GM18505 (cell line): ENCODE measurements around the gene DMAP1.
"Not testable (repeated sequence)": the region's sequence is repeated elsewhere in the genome, so short reads cannot be mapped to it uniquely, and the experiment has no call there.

Experiments
- ATAC-seq: cut with Tn5 transposase; IDR thresholded peaks from one replicate; pipeline ENCODE4 v1.9.1; 2021; ENCODE audit not compliant: unreplicated experiment
- POLR2A ChIP-seq: IDR thresholded peaks from 4 replicates; pipeline ENCODE4 v1.6.1; 2011; ENCODE audit warnings: borderline replicate concordance; ENCODE audit not compliant: insufficient read depth, insufficient read length; ENCODE audit errors: extremely low read depth

Gene DMAP1, protein sequence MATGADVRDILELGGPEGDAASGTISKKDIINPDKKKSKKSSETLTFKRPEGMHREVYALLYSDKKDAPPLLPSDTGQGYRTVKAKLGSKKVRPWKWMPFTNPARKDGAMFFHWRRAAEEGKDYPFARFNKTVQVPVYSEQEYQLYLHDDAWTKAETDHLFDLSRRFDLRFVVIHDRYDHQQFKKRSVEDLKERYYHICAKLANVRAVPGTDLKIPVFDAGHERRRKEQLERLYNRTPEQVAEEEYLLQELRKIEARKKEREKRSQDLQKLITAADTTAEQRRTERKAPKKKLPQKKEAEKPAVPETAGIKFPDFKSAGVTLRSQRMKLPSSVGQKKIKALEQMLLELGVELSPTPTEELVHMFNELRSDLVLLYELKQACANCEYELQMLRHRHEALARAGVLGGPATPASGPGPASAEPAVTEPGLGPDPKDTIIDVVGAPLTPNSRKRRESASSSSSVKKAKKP

DNA sequence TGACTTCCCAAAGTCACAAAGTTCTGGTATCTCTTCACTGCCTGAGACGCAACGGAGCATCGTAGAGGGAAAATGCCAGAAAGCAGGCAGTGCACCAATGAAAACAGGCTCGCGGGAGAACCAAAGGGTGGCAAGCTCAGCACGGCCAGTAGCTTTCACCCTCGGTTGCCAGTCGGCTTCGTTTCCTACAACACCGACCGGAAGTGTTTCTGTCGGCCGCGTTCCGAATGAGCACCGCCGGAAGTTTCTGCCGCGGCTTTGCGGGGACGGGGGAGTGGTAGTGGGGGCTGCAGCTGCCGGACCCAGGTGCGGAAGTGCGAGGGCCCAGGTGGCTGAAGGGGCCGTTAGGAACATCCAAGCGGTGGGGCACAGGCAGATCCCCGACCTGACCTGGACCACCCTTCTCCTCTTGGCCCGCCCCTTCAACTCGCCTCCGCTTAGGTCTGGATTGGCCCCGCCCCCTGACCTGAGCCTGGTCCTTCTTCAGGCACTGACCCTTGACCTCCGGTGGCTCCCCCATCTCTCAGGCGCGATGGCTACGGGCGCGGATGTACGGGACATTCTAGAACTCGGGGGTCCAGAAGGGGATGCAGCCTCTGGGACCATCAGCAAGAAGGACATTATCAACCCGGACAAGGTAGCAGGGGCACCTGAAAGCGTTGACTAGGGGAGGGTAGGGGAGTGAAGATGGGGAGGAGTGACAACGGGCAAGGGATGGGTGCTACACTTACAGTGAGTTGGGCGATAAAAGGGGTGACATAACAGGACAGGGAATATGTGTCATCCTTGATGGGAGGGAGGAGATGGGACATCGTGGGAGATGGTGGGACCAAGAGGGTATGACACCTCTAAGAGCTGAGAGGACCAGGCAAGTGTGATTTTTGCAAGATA, at the start of gene DMAP1:
DMAP1 (plus strand) TSS at position 250 of the 891 bp plus-strand sequence; CDS start at position 533, 283 bp downstream.
- peak; percentile 70 for TF ChIP-seq POLR2A
- peak; percentile 60 for ATAC-seq

DNA sequence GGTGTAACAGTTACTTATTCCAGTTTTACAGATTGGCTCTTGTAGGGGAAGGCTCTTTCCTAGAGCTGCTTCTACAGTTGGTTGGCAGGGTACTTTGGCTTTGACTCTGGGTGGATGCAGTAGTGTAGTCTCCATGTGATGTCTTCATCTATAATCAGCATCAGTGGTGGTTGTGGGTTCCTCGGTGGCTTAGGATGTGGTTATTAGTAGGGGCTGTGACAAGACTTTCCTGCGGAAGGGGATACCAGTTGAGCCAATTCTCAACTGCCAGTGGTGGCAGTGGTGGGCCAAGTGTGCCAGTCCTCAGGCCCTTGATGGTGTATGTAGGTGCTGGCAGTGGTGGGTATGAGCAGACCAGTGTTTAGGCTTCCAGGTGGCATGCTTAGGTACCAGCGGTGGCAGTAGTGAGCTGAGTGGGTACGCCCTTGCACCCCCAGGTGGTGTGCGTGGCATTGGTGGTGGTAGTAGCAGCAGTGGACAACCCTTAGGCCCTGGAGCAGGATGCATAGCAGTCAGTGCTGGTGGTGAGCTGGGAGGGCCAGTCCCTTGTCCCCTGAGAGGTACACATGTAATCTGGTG, 44.7 kb upstream of the DMAP1 start:
- no peak for TF ChIP-seq POLR2A
- no peak for ATAC-seq

DNA sequence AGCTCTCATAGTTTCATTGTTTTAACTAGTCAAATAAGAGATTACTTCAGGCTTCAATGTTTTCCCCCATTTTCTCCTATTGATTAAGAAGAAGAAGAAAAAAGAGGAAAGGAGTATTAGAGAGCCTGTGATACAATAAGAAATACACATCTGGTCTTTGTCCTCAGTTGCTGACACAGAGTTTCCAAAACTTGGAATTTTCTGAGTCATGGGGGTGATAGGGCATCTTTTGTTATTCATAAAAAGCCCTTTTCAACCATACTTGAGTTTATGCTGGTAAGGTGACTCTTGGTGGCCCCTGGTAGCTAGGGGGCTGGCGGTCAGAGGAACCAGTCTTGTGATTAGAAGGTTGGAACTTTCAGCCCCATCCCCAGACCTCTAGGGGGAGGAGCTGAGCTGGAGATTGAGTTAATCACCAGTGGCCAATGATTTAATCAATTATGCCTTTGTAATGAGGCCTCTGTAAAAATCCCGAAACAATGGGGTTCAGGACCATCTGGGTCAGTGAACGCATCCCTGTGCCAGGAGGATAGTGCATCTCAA, 42.9 kb upstream of the DMAP1 start:
- no peak for TF ChIP-seq POLR2A

DNA sequence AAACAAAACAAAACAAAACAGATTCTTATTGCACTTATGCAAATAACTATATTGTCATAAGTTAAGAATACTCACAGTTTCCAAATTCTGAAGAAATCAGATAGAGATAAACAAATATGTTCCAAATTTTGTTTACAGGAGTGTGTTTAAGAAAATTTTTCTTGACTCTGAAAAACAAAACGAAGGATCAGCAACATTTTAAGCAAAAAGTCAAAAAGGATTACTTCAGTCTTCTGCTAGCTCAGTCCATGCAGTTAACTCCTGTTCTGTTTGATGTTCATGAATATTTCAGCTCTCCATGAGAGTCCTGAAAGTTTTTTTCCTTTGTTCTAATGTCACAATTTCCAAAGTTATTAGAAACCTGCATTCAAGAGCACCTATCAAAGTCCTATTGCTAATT, 38.6 kb upstream of the DMAP1 start:
- no peak for ATAC-seq
- no peak for TF ChIP-seq POLR2A

More for the DNA sequence above, 42.9 kb upstream of the DMAP1 start:
- ATAC-seq, result no peak

DNA sequence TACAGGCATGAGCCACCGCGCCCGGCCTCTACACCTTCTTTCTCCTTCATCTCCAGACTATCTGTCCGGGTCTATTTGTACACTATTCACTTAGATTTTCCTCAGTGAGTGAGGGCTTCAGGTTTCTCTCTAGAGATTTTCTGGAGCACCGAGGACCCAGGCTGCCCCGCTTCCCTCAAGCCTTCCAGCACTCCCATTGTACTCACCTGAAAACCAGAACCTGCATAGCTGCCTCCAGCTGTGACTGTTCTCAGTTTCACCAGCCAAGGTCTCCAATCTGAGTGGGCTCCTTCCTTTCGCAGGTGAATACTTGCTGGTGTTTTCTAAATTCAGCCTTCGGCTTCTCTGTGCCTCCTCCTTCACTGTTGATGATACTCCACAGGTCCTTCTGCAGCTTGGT, 12.9 kb upstream of the DMAP1 start:
- no peak for ATAC-seq
- TF ChIP-seq POLR2A, result no peak

DNA sequence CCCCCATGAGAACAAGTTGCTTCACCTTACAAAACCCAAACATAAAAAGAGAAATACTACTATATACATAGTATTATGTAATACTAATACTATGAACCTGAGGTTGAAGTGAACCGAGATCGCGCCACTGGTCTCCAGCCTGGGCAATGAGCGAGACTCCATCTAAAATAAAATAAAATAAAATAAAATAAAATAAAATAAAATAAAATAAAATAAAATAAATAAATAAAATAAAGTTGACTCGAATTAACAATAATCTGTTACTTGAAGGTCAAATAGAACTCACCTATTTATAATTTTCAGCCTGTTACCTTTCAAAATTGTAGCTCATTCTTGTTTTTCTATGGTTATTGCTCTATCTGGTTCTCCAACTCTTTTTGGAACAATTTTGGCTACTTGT, 6.7 kb upstream of the DMAP1 start:
- ATAC-seq, result not testable (repeated sequence)

DNA sequence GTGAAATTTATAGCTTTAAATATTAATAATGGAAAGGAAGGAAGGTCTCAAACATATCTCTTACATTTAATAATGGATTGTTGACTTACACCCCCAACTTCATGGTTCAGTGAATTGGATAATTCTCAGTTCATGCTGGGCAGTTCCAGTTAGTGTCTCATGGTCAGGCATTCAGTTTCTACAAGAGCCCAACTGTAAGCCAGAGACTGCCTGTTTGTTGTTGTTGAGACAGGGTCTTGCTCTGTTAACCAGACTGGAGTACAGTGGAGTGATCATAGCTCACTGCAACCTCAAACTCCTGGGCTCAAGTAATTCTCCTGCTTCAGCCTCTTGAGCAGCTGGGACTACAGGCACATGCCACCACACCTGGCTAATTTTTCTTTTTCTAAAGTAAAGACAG, 5.0 kb upstream of the DMAP1 start:
- TF ChIP-seq POLR2A, result no peak
- no peak for ATAC-seq

DNA sequence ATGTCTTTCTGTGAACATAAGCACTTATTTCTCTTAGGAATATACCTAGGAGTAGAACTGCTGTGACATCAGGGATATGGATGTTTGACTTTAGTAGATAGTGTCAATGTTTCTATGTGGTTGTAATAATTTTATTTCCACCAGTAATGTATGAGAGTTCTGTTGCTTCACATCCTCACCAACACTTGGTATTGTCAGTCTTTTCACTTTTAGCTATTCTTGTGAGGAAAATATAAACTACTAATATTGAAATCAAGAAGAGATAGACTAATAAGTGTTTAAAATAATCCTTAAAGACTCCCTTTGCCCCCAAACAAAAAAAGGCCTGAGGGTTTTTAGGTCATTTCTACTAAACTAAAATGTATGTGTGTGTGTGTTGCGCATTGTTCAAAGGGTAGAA, 2.7 kb upstream of the DMAP1 start:
- TF ChIP-seq POLR2A, result no peak
- ATAC-seq, result no peak

DNA sequence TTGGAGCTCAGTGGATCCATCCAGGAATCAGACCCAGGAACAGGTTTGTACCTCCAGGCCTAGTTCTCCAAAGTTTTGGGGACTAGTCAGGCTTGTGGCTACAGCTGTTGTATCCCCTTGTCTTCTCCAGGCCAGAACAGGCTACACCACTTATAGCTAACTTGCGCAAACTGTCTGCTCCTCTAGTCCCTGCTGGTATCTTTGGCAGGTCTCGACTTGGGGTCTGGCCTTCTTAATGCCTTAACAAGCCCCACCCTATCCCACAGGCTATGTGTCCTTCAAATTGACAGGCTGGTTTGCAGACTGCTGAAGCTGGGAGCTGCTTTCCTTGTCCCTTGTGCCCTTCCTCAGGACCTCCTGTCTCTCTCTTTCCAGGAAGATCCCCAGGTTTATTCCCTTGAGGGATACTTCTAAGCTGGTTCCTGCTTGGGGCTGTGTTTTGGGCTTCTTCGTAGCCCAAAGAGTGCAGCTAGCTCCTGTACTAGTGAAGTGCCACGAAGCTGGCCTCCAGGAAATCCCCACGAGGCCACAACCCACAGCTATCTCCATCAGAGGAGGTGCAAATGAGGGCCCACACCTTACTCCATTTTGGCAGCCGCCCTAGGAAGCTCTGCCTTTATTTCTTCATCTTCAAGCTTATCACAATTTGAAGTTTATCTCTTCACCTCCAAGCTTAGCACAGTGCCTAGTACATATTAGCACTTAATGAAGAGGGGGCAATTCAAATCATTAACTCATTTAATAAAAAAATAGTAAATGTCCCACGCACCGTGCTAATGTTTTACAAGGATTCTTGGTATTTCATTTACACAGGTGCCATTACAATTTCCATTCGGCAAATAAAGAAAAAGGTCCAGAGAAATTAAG, 683 bp upstream of the DMAP1 start:
- no peak for TF ChIP-seq POLR2A
- ATAC-seq, result no peak

DNA sequence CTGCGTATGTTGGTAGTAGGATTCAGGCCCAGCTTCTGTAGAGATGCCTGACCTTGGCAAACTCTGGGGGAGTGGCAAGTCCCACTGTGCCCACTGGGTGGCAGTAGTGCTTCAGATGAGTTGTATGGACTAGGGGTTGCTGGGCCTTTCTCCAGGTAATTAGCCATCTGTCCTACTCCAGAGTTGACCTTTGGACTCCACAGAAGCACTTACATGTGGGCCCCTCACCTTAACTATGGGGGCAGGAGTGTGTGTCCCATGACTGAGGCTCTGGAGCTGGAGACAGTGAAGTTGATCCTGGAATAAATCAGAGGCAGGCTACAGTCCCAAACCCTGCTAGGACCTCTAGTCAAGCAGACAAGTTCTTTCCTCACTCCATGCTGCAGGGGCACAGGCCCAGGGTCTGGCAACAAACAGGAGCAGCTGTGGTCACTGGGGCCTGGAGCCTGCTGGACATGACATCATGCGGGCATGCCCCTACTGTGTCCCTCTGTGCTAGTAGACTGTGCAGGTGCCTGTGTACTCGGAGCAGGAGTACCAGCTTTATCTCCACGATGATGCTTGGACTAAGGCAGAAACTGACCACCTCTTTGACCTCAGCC, 4.6 kb downstream of the DMAP1 start:
- no peak for ATAC-seq
- TF ChIP-seq POLR2A, result no peak

DNA sequence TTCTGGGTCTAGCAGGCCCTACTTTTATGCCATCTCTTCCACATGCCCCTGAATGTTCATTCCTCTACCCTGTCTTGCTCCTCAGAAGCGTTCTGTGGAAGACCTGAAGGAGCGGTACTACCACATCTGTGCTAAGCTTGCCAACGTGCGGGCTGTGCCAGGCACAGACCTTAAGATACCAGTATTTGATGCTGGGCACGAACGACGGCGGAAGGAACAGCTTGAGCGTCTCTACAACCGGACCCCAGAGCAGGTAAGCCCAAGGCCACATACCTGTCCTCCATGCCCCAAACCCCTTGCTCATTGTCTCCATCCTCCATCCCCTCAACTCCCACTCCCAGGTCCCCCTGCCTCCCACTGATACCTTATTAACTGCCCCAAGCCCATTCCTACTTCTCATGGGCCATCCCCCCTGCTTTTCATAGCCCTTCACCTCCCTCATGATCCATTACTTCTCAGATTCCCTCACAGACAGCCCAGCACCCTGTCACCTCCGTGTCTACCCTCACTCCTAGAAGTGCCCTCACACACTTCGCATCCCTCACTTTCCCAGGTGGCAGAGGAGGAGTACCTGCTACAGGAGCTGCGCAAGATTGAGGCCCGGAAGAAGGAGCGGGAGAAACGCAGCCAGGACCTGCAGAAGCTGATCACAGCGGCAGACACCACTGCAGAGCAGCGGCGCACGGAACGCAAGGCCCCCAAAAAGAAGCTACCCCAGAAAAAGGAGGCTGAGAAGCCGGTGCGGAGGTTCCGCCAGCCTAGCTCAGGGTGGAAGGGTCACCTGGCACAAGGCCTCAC, 5.4 kb downstream of the DMAP1 start:
- ATAC-seq, result no peak
- no peak for TF ChIP-seq POLR2A
